ENCODE measurements around the gene MLYCD. TPM values are rescaled to one million over a fixed set of nuclear protein-coding genes. Genes with fewer than 3 reads are reported as not detected.
"Not testable (repeated sequence)": the region's sequence is repeated elsewhere in the genome, so short reads cannot be mapped to it uniquely, and the experiment has no call there.

The MLYCD gene
- total and polyA plus RNA-seq, 2 donors: 1.8 to 3.5 TPM

- Histone ChIP-seq H3K36me3 (ENCODE audit: control insufficient read depth in 2 of 2, insufficient read depth in 2 of 2, low read length in 1 of 2) (no peaks in the 10 kb centered on the region), H3K4me1 (ENCODE audit: control insufficient read depth in 2 of 2, insufficient read depth in 2 of 2, low read length in 2 of 2) (peaks cover 0 to 3% of the 10 kb centered on the region in 2 donors), H3K9me3 (ENCODE audit: control insufficient read depth in 2 of 2, insufficient read depth in 1 of 2, low read length in 1 of 2) (no peaks in the 10 kb centered on the region), H3K27ac (ENCODE audit: low read depth in 1 of 2, low read length in 1 of 2) (no peak overlapping the region), H3K4me3 (ENCODE audit: low read length in 2 of 2) (no peak overlapping the region), H3K27me3 (ENCODE audit: control insufficient read depth in 2 of 2, insufficient read depth in 1 of 2, low read length in 1 of 2) (peaks cover 0 to 4% of the 10 kb centered on the region in 2 donors)
- DNase-seq (ENCODE audit: low read depth in 6 of 9, low spot score in 9 of 9): no peak
- 91% methylated on average over 14 of the region's 14 CpGs for WGBS
These were observed 48.8 kb downstream of the MLYCD start for GRCh38 chr16:83947642-83948234.

- 94% methylated on average over 13 of the region's 13 CpGs for WGBS
- no peak for DNase-seq (ENCODE audit: low read depth in 6 of 9, low spot score in 9 of 9)
- peaks cover 0 to 16% of the 10 kb centered on the region in 2 donors for H3K27me3 ChIP-seq (ENCODE audit: control insufficient read depth in 2 of 2, insufficient read depth in 1 of 2, low read length in 1 of 2)
- no peak overlapping the region for H3K27ac ChIP-seq (ENCODE audit: low read depth in 1 of 2, low read length in 1 of 2)
- H3K36me3 ChIP-seq (ENCODE audit: control insufficient read depth in 2 of 2, insufficient read depth in 2 of 2, low read length in 1 of 2): no peaks in the 10 kb centered on the region
- no peak overlapping the region for H3K4me3 ChIP-seq (ENCODE audit: low read length in 2 of 2)
- peaks cover 5 to 16% of the 10 kb centered on the region in 2 donors for H3K4me1 ChIP-seq (ENCODE audit: control insufficient read depth in 2 of 2, insufficient read depth in 2 of 2, low read length in 2 of 2)
- H3K9me3 ChIP-seq (ENCODE audit: control insufficient read depth in 2 of 2, insufficient read depth in 1 of 2, low read length in 1 of 2): no peaks in the 10 kb centered on the region
These were observed 50.2 kb downstream of the MLYCD start for GRCh38 chr16:83948914-83949723.

DNA sequence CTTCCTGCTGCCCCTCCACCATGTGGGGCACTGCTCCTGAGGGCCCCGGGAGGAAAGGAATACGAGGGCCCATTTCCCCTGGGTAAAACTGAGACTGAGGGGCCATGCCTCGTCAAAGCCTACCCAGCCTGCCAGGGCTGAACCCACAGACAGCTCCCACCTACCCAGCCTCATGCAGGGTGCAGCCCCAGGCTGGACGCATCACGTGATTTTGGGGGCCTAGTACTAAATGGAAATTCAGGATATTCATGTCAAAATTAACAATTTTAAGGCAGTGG, 50.7 kb downstream of the MLYCD start:
- DNase-seq (ENCODE audit: low read depth in 6 of 9, low spot score in 9 of 9): no peak
- WGBS: 96% methylated on average over 5 of the region's 5 CpGs
- Histone ChIP-seq H3K9me3 (ENCODE audit: control insufficient read depth in 2 of 2, insufficient read depth in 1 of 2, low read length in 1 of 2) (no peaks in the 10 kb centered on the region), H3K4me3 (ENCODE audit: low read length in 2 of 2) (no peak overlapping the region), H3K27me3 (ENCODE audit: control insufficient read depth in 2 of 2, insufficient read depth in 1 of 2, low read length in 1 of 2) (peaks cover 0 to 16% of the 10 kb centered on the region in 2 donors), H3K27ac (ENCODE audit: low read depth in 1 of 2, low read length in 1 of 2) (no peak overlapping the region), H3K36me3 (ENCODE audit: control insufficient read depth in 2 of 2, insufficient read depth in 2 of 2, low read length in 1 of 2) (no peaks in the 10 kb centered on the region), H3K4me1 (ENCODE audit: control insufficient read depth in 2 of 2, insufficient read depth in 2 of 2, low read length in 2 of 2) (peaks cover 9 to 20% of the 10 kb centered on the region in 2 donors)

GRCh38 chr16:83950862-83951399, 52.0 kb downstream of the MLYCD start:
- peaks cover 0 to 24% of the 10 kb centered on the region in 2 donors for H3K27me3 ChIP-seq (ENCODE audit: control insufficient read depth in 2 of 2, insufficient read depth in 1 of 2, low read length in 1 of 2)
- H3K4me3 ChIP-seq (ENCODE audit: low read length in 2 of 2); DNase-seq (ENCODE audit: low read depth in 6 of 9, low spot score in 9 of 9); H3K9me3 ChIP-seq (ENCODE audit: control insufficient read depth in 2 of 2, insufficient read depth in 1 of 2, low read length in 1 of 2); H3K36me3 ChIP-seq (ENCODE audit: control insufficient read depth in 2 of 2, insufficient read depth in 2 of 2, low read length in 1 of 2); H3K27ac ChIP-seq (ENCODE audit: low read depth in 1 of 2, low read length in 1 of 2): not testable (repeated sequence)
- H3K4me1 ChIP-seq (ENCODE audit: control insufficient read depth in 2 of 2, insufficient read depth in 2 of 2, low read length in 2 of 2): peaks cover 9 to 22% of the 10 kb centered on the region in 2 donors
- 78% methylated on average over 10 of the region's 10 CpGs for WGBS

DNA sequence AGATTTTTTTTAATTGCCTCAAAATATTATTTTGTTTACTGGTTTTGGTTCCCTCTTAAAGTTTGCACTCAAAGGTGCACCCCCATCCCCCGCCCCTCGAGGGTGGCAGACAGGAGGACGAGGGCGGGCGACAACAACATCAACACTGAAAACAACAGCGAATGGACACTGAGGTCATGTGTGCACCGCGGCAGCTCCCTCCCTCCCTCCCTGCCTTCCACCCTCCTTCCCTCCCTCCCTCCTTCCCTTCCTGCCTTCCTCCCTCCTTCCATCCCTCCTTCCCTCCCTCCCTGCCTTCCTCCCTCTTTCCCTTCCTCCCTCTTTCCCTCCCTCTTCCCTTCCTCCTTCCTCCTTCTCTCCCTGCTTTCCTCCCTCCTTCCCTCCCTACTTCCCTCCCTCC, 52.6 kb downstream of the MLYCD start:
- Histone ChIP-seq H3K27ac (ENCODE audit: low read depth in 1 of 2, low read length in 1 of 2) (no peak overlapping the region), H3K4me1 (ENCODE audit: control insufficient read depth in 2 of 2, insufficient read depth in 2 of 2, low read length in 2 of 2) (peaks cover 9 to 22% of the 10 kb centered on the region in 2 donors), H3K4me3 (ENCODE audit: low read length in 2 of 2) (no peak overlapping the region), H3K9me3 (ENCODE audit: control insufficient read depth in 2 of 2, insufficient read depth in 1 of 2, low read length in 1 of 2) (no peaks in the 10 kb centered on the region), H3K36me3 (ENCODE audit: control insufficient read depth in 2 of 2, insufficient read depth in 2 of 2, low read length in 1 of 2) (no peaks in the 10 kb centered on the region), H3K27me3 (ENCODE audit: control insufficient read depth in 2 of 2, insufficient read depth in 1 of 2, low read length in 1 of 2) (peaks cover 0 to 27% of the 10 kb centered on the region in 2 donors)
- 70% methylated on average over 8 of the region's 8 CpGs for WGBS
- no peak for DNase-seq (ENCODE audit: low read depth in 6 of 9, low spot score in 9 of 9)

- Histone ChIP-seq H3K27ac (ENCODE audit: low read depth in 1 of 2, low read length in 1 of 2) (no peak overlapping the region), H3K27me3 (ENCODE audit: control insufficient read depth in 2 of 2, insufficient read depth in 1 of 2, low read length in 1 of 2) (peaks cover 0 to 27% of the 10 kb centered on the region in 2 donors), H3K36me3 (ENCODE audit: control insufficient read depth in 2 of 2, insufficient read depth in 2 of 2, low read length in 1 of 2) (no peaks in the 10 kb centered on the region), H3K9me3 (ENCODE audit: control insufficient read depth in 2 of 2, insufficient read depth in 1 of 2, low read length in 1 of 2) (no peaks in the 10 kb centered on the region), H3K4me1 (ENCODE audit: control insufficient read depth in 2 of 2, insufficient read depth in 2 of 2, low read length in 2 of 2) (peaks cover 9 to 22% of the 10 kb centered on the region in 2 donors), H3K4me3 (ENCODE audit: low read length in 2 of 2) (no peak overlapping the region)
- no peak for DNase-seq (ENCODE audit: low read depth in 6 of 9, low spot score in 9 of 9)
- 48% methylated on average over 8 of the region's 8 CpGs for WGBS
These were observed 53.6 kb downstream of the MLYCD start for GRCh38 chr16:83952587-83952939.

DNA sequence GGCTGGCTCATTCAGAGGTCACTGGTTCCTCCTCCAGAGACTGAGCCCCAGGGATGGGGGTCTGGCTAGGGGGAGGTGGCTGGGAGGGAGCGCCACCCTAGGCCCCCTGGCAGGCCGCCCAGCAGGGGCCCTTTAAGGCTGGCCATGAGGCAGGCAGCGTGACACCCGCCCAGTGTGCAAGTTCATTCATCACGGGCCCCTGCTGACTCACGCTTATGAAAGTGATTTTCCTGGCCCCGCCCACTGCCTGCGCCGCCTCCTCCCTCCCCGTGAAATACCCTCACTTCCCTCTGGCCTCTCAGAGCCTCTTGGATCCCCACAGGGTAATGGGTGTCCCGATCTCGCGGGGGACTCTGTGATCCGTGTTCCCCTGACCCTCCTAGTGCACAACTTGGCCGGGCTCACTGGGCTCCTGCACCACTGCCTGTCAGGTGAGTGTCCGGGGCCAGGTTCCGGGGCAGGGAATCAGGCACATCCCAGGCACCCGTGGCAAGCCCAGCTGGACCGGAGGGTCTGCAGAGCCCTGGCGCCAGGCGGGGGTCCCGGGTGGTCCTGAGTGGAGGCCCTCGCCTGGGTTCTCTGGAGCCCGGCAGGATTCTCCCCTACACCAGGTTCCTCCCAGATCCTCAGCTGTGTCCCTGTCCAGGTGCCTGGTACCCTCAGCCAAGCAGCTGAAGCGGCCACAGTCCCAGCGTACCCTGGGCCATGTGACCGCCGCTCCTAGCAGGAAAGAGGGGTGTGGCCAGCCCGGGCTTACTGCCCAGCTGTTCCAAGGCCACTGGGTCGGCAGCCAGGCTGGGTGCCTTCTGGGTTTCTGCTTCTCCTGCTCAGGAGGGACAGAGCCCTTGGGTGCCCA, 54.3 kb downstream of the MLYCD start, which contains the start of gene OSGIN1:
Gene OSGIN1, plus strand, starts transcription at position 301 of the 856 bp plus-strand sequence. CDS start 4,432 bp downstream, outside the sequence.
- Histone ChIP-seq H3K4me1 (ENCODE audit: control insufficient read depth in 2 of 2, insufficient read depth in 2 of 2, low read length in 2 of 2) (peaks cover 9 to 22% of the 10 kb centered on the region in 2 donors), H3K27me3 (ENCODE audit: control insufficient read depth in 2 of 2, insufficient read depth in 1 of 2, low read length in 1 of 2) (peaks cover 0 to 27% of the 10 kb centered on the region in 2 donors), H3K9me3 (ENCODE audit: control insufficient read depth in 2 of 2, insufficient read depth in 1 of 2, low read length in 1 of 2) (no peaks in the 10 kb centered on the region), H3K27ac (ENCODE audit: low read depth in 1 of 2, low read length in 1 of 2) (peak within 1 kb of the TSS in 1 of 2 donors; percentile 15), H3K4me3 (ENCODE audit: low read length in 2 of 2) (peak within 1 kb of the TSS in 1 of 2 donors; percentile 30), H3K36me3 (ENCODE audit: control insufficient read depth in 2 of 2, insufficient read depth in 2 of 2, low read length in 1 of 2) (no peaks in the 10 kb centered on the region)
- peak in 6 of 9 donors; percentile 15 to 64 (median 26) for DNase-seq (ENCODE audit: low read depth in 6 of 9, low spot score in 9 of 9)
- 9% methylated on average over 30 of the region's 30 CpGs for WGBS

- Histone ChIP-seq H3K27me3 (ENCODE audit: control insufficient read depth in 2 of 2, insufficient read depth in 1 of 2, low read length in 1 of 2) (peaks cover 0 to 27% of the 10 kb centered on the region in 2 donors), H3K27ac (ENCODE audit: low read depth in 1 of 2, low read length in 1 of 2) (no peak overlapping the region), H3K36me3 (ENCODE audit: control insufficient read depth in 2 of 2, insufficient read depth in 2 of 2, low read length in 1 of 2) (no peaks in the 10 kb centered on the region), H3K4me1 (ENCODE audit: control insufficient read depth in 2 of 2, insufficient read depth in 2 of 2, low read length in 2 of 2) (peaks cover 9 to 22% of the 10 kb centered on the region in 2 donors), H3K4me3 (ENCODE audit: low read length in 2 of 2) (no peak overlapping the region), H3K9me3 (ENCODE audit: control insufficient read depth in 2 of 2, insufficient read depth in 1 of 2, low read length in 1 of 2) (no peaks in the 10 kb centered on the region)
- DNase-seq (ENCODE audit: low read depth in 6 of 9, low spot score in 9 of 9): peak in 7 of 9 donors; percentile 12 to 79 (median 45)
- WGBS: 39% methylated on average over 19 of the region's 19 CpGs
These were observed 55.1 kb downstream of the MLYCD start for GRCh38 chr16:83953796-83954576.

Data from thymus (tissue), 11 donors.